ENCODE data around the gene GRPEL2.

- TF ChIP-seq CTCF (IDR thresholded peaks at IDR 0.05): no peak
- no peak for TF ChIP-seq POLR2A (IDR thresholded peaks at IDR 0.05)
- no peak for TF ChIP-seq POLR2AphosphoS5 (IDR thresholded peaks at IDR 0.05)
- TF ChIP-seq EP300 (IDR thresholded peaks at IDR 0.05): no peak
Measured at GRCh38 chr5:149301744-149302380, 43.4 kb upstream of the GRPEL2 start.

Measured in sigmoid colon (tissue), 4 donors.